GM12878 (cell line): ENCODE measurements around the gene MEX3D. TPM values are rescaled to one million over a fixed set of nuclear protein-coding genes. Genes with fewer than 3 reads are reported as not detected.
A peak's percentile ranks its signal among the peaks of the same experiment; 100 is the strongest.

Experiments used
- NBN ChIP-seq: fragments of 450-650 bp; IDR thresholded peaks from 2 replicates; pipeline ENCODE4 v1.6.1; 2016
- NKRF ChIP-seq: fragments of 450-650 bp; conservative IDR thresholded peaks from 2 replicates; pipeline ENCODE4 v1.6.1; 2017; ENCODE audit warnings: mild to moderate bottlenecking, moderate library complexity
- PKNOX1 ChIP-seq: fragments of 450-650 bp; IDR thresholded peaks from 2 replicates; pipeline ENCODE4 v1.6.1; 2016; ENCODE audit warnings: mild to moderate bottlenecking
- POLR2AphosphoS2 ChIP-seq: IDR thresholded peaks from 2 replicates; pipeline ENCODE4 v1.6.1; 2011; ENCODE audit warnings: low read depth, mild to moderate bottlenecking, low read length, improper control_type of control experiment, moderate library complexity
- SIN3A ChIP-seq: IDR thresholded peaks from 2 replicates; pipeline ENCODE4 v1.6.1; 2012; ENCODE audit warnings: low read depth, low read length, improper control_type of control experiment
- SIX5 ChIP-seq: IDR thresholded peaks from 2 replicates; pipeline ENCODE4 v1.6.1; 2011; ENCODE audit warnings: mild to moderate bottlenecking, low read depth, low read length, moderate library complexity; ENCODE audit not compliant: severe bottlenecking
- YBX1 ChIP-seq: fragments of 450-650 bp; IDR thresholded peaks from 2 replicates; pipeline ENCODE4 v1.6.1; 2016; ENCODE audit warnings: antibody characterized with exemption
- ZNF687 ChIP-seq: fragments of 450-650 bp; IDR thresholded peaks from 2 replicates; pipeline ENCODE4 v1.6.1; 2017; ENCODE audit warnings: mild to moderate bottlenecking, moderate library complexity
- polyA plus RNA-seq, 11 experiments: library from polyadenylated mRNA; depleted of rRNA in 4 of 11; unstranded in 6 of 11; stranded (reverse) in 5 of 11; fragments of >200 nt; fragmentation: Nextera tagmentation in 4 of 11; fragmentation: Illumina TruSeq in 1 of 11; extraction: Ambion mirVana in 4 of 11; extraction: Trizol in 1 of 11; gene quantifications; 1 replicate in 1 of 11; 2 replicates in 10 of 11; pipeline versions ENCODE4 v1.2.1 to v1.2.3, GENCODE V29; 2011 to 2016; ENCODE audit warnings: inconsistent platforms in 2 of 11, missing spikeins in 2 of 11, low read depth in 1 of 11
- total RNA-seq, 4 experiments: library from RNA; depleted of rRNA in 3 of 4; stranded (reverse); fragments of >200 nt in 3 of 4; fragmentation: Illumina TruSeq in 1 of 4; extraction: Trizol in 1 of 4; gene quantifications; 2 replicates each; pipeline versions ENCODE4 v1.2.1 to v1.2.3, GENCODE V29; 2013 to 2021

Gene MEX3D
- total and polyA plus RNA-seq, 10 of the 15 experiments (the other 5 are each of a cell fraction or from before 2014, with no cell fraction given): 0.18 to 6.8 (median 0.81) TPM

GRCh38 chr19:1592755-1593500, 24.8 kb upstream of the MEX3D start, which contains the start of gene MBD3 (continued):
- TF ChIP-seq ZNF687: no peak
- peak; percentile 50; the same call in 1 of the 2 replicates for TF ChIP-seq POLR2AphosphoS2
- TF ChIP-seq NBN: peak; percentile 21; the same call in 1 of the 2 replicates
- TF ChIP-seq PKNOX1: peak; percentile 81
- TF ChIP-seq YBX1: no peak
- peak; percentile 48; the same call in 1 of the 2 replicates for TF ChIP-seq NKRF
- TF ChIP-seq SIN3A: peak; percentile 80; the same call in 1 of the 2 replicates
- TF ChIP-seq SIX5: no peak
